GM12878 (cell line): ENCODE measurements around the gene WEE2. TPM values are rescaled to one million over a fixed set of nuclear protein-coding genes. Genes with fewer than 3 reads are reported as not detected.

ENCODE experiments used
- ATAC-seq: fragments of 200-7000 bp; cut with Tn5 transposase; 3 replicates; pipeline ENCODE4 v1.9.1; 2020; ENCODE audit warnings: mild to moderate bottlenecking, moderate library complexity
- BruUV-seq: library from RNA; stranded (reverse); fragments of 400-500 nt; replicated peaks from 2 replicates; lab custom pipeline; 2021; lab: Mats Ljungman, UMichigan
- CTCF ChIA-PET: fragments of 300-600 bp; sonication (Branson Sonifier 250); formaldehyde crosslinking; extraction: SDS; loops from one replicate; lab custom pipeline; 2021; ENCODE audit warnings: inconsistent platforms; lab: Yijun Ruan, JAX
- POLR2A ChIA-PET: fragments of 350-600 bp; formaldehyde crosslinking; extraction: SDS; loops from one replicate; lab custom pipeline; 2021; ENCODE audit warnings: inconsistent platforms; lab: Charles Lee
- RAD21 ChIA-PET: fragments of 300-600 bp; sonication (Branson Sonifier 250); formaldehyde crosslinking; loops from one replicate; lab custom pipeline; 2023; ENCODE audit warnings: antibody characterized with exemption; ENCODE audit not compliant: unreplicated experiment; lab: Charles Lee
- SMC1A ChIA-PET: fragments of 300-600 bp; sonication (Branson Sonifier 250); formaldehyde crosslinking; loops from one replicate; lab custom pipeline; 2023; ENCODE audit not compliant: unreplicated experiment, uncharacterized antibody; lab: Charles Lee
- DNase-seq: peaks from one replicate; pipeline ENCODE4 v3.0.0-alpha.2; 2011; ENCODE audit warnings: low read depth, low spot score
- FAIRE-seq: peaks from 3 replicates; lab custom pipeline; 2011; peaks lifted over from hg19 to GRCh38; lab: Jason Lieb, UNC
- H2AFZ ChIP-seq: 2 replicates; pipeline ENCODE4 v1.6.0; 2011; ENCODE audit warnings: low read depth, low read length, control low read depth; ENCODE audit not compliant: control insufficient read depth
- H3K27ac ChIP-seq: 2 replicates; pipeline ENCODE4 v1.5.1; 2011; ENCODE audit warnings: control low read depth; ENCODE audit not compliant: control insufficient read depth, insufficient read depth
- H3K27me3 ChIP-seq, 2 experiments: replicated peaks in 1 of 2; 2 replicates each; pipeline versions ENCODE4 v1.6.0 to v1.6.1; 2011; ENCODE audit warnings: low read length in 1 of 2; ENCODE audit not compliant: control insufficient read depth in 2 of 2, insufficient read depth in 2 of 2
- H3K36me3 ChIP-seq, 2 experiments: 2 replicates each; pipeline ENCODE4 v1.5.1; 2011; ENCODE audit warnings: low read length in 1 of 2; ENCODE audit not compliant: control insufficient read depth in 2 of 2, insufficient read depth in 2 of 2
- H3K4me1 ChIP-seq: 2 replicates; pipeline ENCODE4 v1.6.1; 2011; ENCODE audit warnings: mild to moderate bottlenecking, low read length, moderate library complexity, mixed read lengths; ENCODE audit not compliant: control insufficient read depth, insufficient read depth
- H3K4me2 ChIP-seq: 2 replicates; pipeline ENCODE4 v1.6.0; 2011; ENCODE audit warnings: control low read depth; ENCODE audit not compliant: control insufficient read depth, insufficient read depth
- H3K4me3 ChIP-seq: fragments of 200-600 bp; sonication (generic); 2 replicates; pipeline ENCODE4 v1.5.1; 2016
- H3K79me2 ChIP-seq: 2 replicates; pipeline ENCODE4 v1.6.0; 2011; ENCODE audit warnings: low read length; ENCODE audit not compliant: control insufficient read depth, insufficient read depth
- H3K9ac ChIP-seq: 2 replicates; pipeline ENCODE4 v1.8.0; 2011; ENCODE audit warnings: low read length, control low read depth, mixed read lengths; ENCODE audit not compliant: control insufficient read depth, insufficient read depth
- H3K9me3 ChIP-seq: replicated peaks from 3 replicates; pipeline ENCODE4 v1.5.1; 2011; ENCODE audit warnings: mild to moderate bottlenecking, low read length; ENCODE audit not compliant: control insufficient read depth, insufficient read depth
- H4K20me1 ChIP-seq: 2 replicates; pipeline ENCODE4 v1.6.0; 2011; ENCODE audit not compliant: control insufficient read depth, insufficient read depth
- IKZF1 ChIP-seq: fragments of 450-650 bp; conservative IDR thresholded peaks from 2 replicates; pipeline ENCODE4 v1.6.1; 2017; ENCODE audit warnings: antibody characterized with exemption, mild to moderate bottlenecking
- IKZF2 ChIP-seq, 2 experiments: fragments of 450-650 bp; IDR thresholded peaks; 2 replicates each; pipeline ENCODE4 v1.6.1; 2017; ENCODE audit warnings: mild to moderate bottlenecking in 2 of 2, moderate library complexity in 2 of 2
- LARP7 ChIP-seq: fragments of 450-650 bp; IDR thresholded peaks from 2 replicates; pipeline ENCODE4 v1.6.1; 2017; ENCODE audit warnings: mild to moderate bottlenecking
- RELB ChIP-seq: fragments of 450-650 bp; IDR thresholded peaks from 2 replicates; pipeline ENCODE4 v1.6.1; 2017; ENCODE audit warnings: low read depth, mild to moderate bottlenecking, moderate library complexity
- SIX5 ChIP-seq: IDR thresholded peaks from 2 replicates; pipeline ENCODE4 v1.6.1; 2011; ENCODE audit warnings: mild to moderate bottlenecking, low read depth, low read length, moderate library complexity; ENCODE audit not compliant: severe bottlenecking
- ZBTB4 ChIP-seq: fragments of 450-650 bp; formaldehyde crosslinking; IDR thresholded peaks from 2 replicates; pipeline ENCODE4 v1.4.0; 2022; ENCODE audit warnings: mild to moderate bottlenecking, moderate library complexity
- WGBS: methylation state at CpG from one replicate; pipeline ENCODE4 v1.1.6; 2016; ENCODE audit warnings: low lambda C conversion rate; ENCODE audit not compliant: insufficient replicate concordance, insufficient coverage; ENCODE audit errors: missing lambda C conversion rate; 5-methylcytosine and 5-hydroxymethylcytosine counted together
- in situ Hi-C: fragments of 300-500 bp; cut with MboI; formaldehyde crosslinking; loops from 9 replicates; pipeline ENCODE4 v1.14.3; 2018; ENCODE audit warnings: mixed read lengths
- intact Hi-C: fragments of 100-400 bp; cut with micrococcal nuclease; formaldehyde crosslinking; loops from one replicate; pipeline ENCODE4 v1.14.2; 2022; ENCODE audit not compliant: unreplicated experiment
- polyA plus RNA-seq, 11 experiments: library from polyadenylated mRNA; depleted of rRNA in 4 of 11; unstranded in 6 of 11; stranded (reverse) in 5 of 11; fragments of >200 nt; fragmentation: Nextera tagmentation in 4 of 11; fragmentation: Illumina TruSeq in 1 of 11; extraction: Ambion mirVana in 4 of 11; extraction: Trizol in 1 of 11; gene quantifications; 1 replicate in 1 of 11; 2 replicates in 10 of 11; pipeline versions ENCODE4 v1.2.1 to v1.2.3, GENCODE V29; 2011 to 2016; ENCODE audit warnings: inconsistent platforms in 2 of 11, missing spikeins in 2 of 11, low read depth in 1 of 11
- total RNA-seq, 4 experiments: library from RNA; depleted of rRNA in 3 of 4; stranded (reverse); fragments of >200 nt in 3 of 4; fragmentation: Illumina TruSeq in 1 of 4; extraction: Trizol in 1 of 4; gene quantifications; 2 replicates each; pipeline versions ENCODE4 v1.2.1 to v1.2.3, GENCODE V29; 2013 to 2021

WEE2 gene
- total and polyA plus RNA-seq, 10 of the 15 experiments (the other 5 are each of a cell fraction or from before 2014, with no cell fraction given), result 0.02 to 0.03 (median 0.03) TPM; not detected in 7

- peaks cover 0 to 2% of the 10 kb centered on the region in 2 experiments; a peak in 1 of 4 replicates for H3K27me3 ChIP-seq
- ChIA-PET CTCF (interaction anchor here (0.6 to 4.2 kb wide), 8 partner anchors 10 to 91 kb away, joined by 3 to 36 read pairs (median 5); partner anchors contain the start of gene SSBP1), SMC1A (interaction anchor here (1.0 to 2.2 kb wide), 7 partner anchors 11 to 54 kb away, joined by 3 to 9 read pairs (median 3); no protein-coding TSS in a partner anchor), RAD21 (interaction anchor here (1.0 to 3.7 kb wide), 4 partner anchors 10 to 52 kb away, joined by 4 to 16 read pairs (median 4); no protein-coding TSS in a partner anchor), POLR2A (interaction anchor here (0.5 to 0.8 kb wide), 5 partner anchors 17 to 685 kb away, joined by 3 to 8 read pairs (median 4); partner anchors contain the start of genes MRPS33 and SSBP1)
- intact Hi-C loops (loop anchor here (2.0 kb wide), 1 partner anchor 38 kb away; the partner anchor contains the start of gene SSBP1), in situ Hi-C loops (no loop called here)
- no peak for ATAC-seq
- H3K27ac ChIP-seq, result no peak overlapping the region
- TSS peak; percentile 58 for BruUV-seq
- WGBS, result 90% methylated on average over 5 of the region's 5 CpGs
- peaks cover 4% of the 10 kb centered on the region; the same call in 1 of the 2 replicates for H3K4me1 ChIP-seq
- H2AFZ ChIP-seq, result no peak overlapping the region
- H3K9me3 ChIP-seq, result no peaks in the 10 kb centered on the region
- no peak for DNase-seq
- H4K20me1 ChIP-seq, result no peaks in the 10 kb centered on the region
- TF ChIP-seq IKZF1 (0 out of 2 replicates have a peak, but pooled peaks have one; percentile 10), IKZF2 (IDR thresholded peaks at IDR 0.05) (0 out of 4 replicates have a peak, but pooled peaks of 1 of the 2 experiments have one; percentile 34), SIX5 (no peak)
- FAIRE-seq, result no peak
- peaks cover 23% of the 10 kb centered on the region for H3K79me2 ChIP-seq
- peak overlapping the region; percentile 63 for H3K9ac ChIP-seq
- H3K4me2 ChIP-seq, result peak overlapping the region; percentile 72
- H3K36me3 ChIP-seq, result no peaks in the 10 kb centered on the region
- H3K4me3 ChIP-seq, result peak overlapping the region; percentile 97
These were observed 7.8 kb upstream of the WEE2 start for GRCh38 chr7:141700296-141700847.

GRCh38 chr7:141700848-141701371, 7.2 kb upstream of the WEE2 start:
- no peak overlapping the region for H2AFZ ChIP-seq
- peak overlapping the region; percentile 72 for H3K4me2 ChIP-seq
- ATAC-seq (peak; percentile 51), DNase-seq (no peak), FAIRE-seq (no peak)
- intact Hi-C loops, result loop anchor here (2.0 kb wide), 1 partner anchor 38 kb away; the partner anchor contains the start of gene SSBP1
- no TSS peak for BruUV-seq
- SMC1A ChIA-PET, result interaction anchor here (0.6 to 2.2 kb wide), 9 partner anchors 11 to 108 kb away, joined by 3 to 9 read pairs (median 3); no protein-coding TSS in a partner anchor
- no peaks in the 10 kb centered on the region for H4K20me1 ChIP-seq
- H3K27ac ChIP-seq, result peak overlapping the region; percentile 35; the same call in 1 of the 2 replicates
- peak overlapping the region; percentile 63 for H3K9ac ChIP-seq
- H3K4me1 ChIP-seq, result peaks cover 4% of the 10 kb centered on the region; the same call in 1 of the 2 replicates
- H3K4me3 ChIP-seq, result peak overlapping the region; percentile 97
- no peaks in the 10 kb centered on the region for H3K36me3 ChIP-seq
- peaks cover 0 to 2% of the 10 kb centered on the region in 2 experiments; a peak in 1 of 4 replicates for H3K27me3 ChIP-seq
- H3K9me3 ChIP-seq, result no peaks in the 10 kb centered on the region
- CTCF ChIA-PET, result interaction anchor here (0.8 to 4.2 kb wide), 8 partner anchors 9 to 51 kb away, joined by 3 to 36 read pairs (median 6); partner anchors contain the start of gene SSBP1
- RAD21 ChIA-PET, result interaction anchor here (1.0 to 3.7 kb wide), 6 partner anchors 9 to 52 kb away, joined by 3 to 16 read pairs (median 4); partner anchors contain the start of gene SSBP1
- POLR2A ChIA-PET, result interaction anchor here (0.5 to 0.9 kb wide), 4 partner anchors 36 to 143 kb away, joined by 3 to 8 read pairs (median 3); partner anchors contain the start of gene SSBP1
- under 1% methylated on average over 16 of the region's 20 CpGs for WGBS
- peaks cover 23% of the 10 kb centered on the region for H3K79me2 ChIP-seq
- in situ Hi-C loops, result no loop called here
- peak; percentile 52; the same call in 1 of the 2 replicates for TF ChIP-seq RELB
- no peak for TF ChIP-seq LARP7
- TF ChIP-seq ZBTB4 (CRISPR knock-in tag), result no peak
